GM12864 (cell line): ENCODE measurements around the gene ANGPTL8.

Experiments
- DNase-seq: peaks from one replicate; pipeline ENCODE4 v3.0.0-alpha.2; 2011; ENCODE audit warnings: low read depth
- H3K4me3 ChIP-seq: 2 replicates; pipeline ENCODE4 v1.5.1; 2011; ENCODE audit warnings: mild to moderate bottlenecking, low read depth, low read length, control low read depth
- TF ChIP-seq, protein P1 (sequence below): IDR thresholded peaks from 2 replicates; pipeline ENCODE4 v1.5.1; 2011; ENCODE audit warnings: low read depth, mild to moderate bottlenecking, moderate library complexity, low read length, control low read depth, inconsistent platforms; ENCODE audit errors: missing control alignments

Gene ANGPTL8

GRCh38 chr19:11291415-11291814 lies 52.0 kb downstream of the ANGPTL8 start:
- no peak overlapping the region for H3K4me3 ChIP-seq
- TF ChIP-seq, protein P1, sequence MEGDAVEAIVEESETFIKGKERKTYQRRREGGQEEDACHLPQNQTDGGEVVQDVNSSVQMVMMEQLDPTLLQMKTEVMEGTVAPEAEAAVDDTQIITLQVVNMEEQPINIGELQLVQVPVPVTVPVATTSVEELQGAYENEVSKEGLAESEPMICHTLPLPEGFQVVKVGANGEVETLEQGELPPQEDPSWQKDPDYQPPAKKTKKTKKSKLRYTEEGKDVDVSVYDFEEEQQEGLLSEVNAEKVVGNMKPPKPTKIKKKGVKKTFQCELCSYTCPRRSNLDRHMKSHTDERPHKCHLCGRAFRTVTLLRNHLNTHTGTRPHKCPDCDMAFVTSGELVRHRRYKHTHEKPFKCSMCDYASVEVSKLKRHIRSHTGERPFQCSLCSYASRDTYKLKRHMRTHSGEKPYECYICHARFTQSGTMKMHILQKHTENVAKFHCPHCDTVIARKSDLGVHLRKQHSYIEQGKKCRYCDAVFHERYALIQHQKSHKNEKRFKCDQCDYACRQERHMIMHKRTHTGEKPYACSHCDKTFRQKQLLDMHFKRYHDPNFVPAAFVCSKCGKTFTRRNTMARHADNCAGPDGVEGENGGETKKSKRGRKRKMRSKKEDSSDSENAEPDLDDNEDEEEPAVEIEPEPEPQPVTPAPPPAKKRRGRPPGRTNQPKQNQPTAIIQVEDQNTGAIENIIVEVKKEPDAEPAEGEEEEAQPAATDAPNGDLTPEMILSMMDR = no peak
- DNase-seq = no peak
